ENCODE data around the gene ASMTL. TPM values are rescaled to one million over a fixed set of nuclear protein-coding genes. Genes with fewer than 3 reads are reported as not detected.

Gene ASMTL
- total and polyA plus RNA-seq, 2 of the 13 experiments (the other 11 are each of a cell fraction or from before 2014, with no cell fraction given): 5.6 to 16.3 TPM

- TF ChIP-seq TBL1XR1 (IDR thresholded peaks at IDR 0.05; ENCODE audit: borderline replicate concordance, low read length, partially characterized antibody): no peak
- no peak for TF ChIP-seq ZNF207 (IDR thresholded peaks at IDR 0.05; ENCODE audit: borderline replicate concordance)
Measured at GRCh38 chrX:1464041-1464970, 11.6 kb upstream of the ASMTL start (continued).

DNA sequence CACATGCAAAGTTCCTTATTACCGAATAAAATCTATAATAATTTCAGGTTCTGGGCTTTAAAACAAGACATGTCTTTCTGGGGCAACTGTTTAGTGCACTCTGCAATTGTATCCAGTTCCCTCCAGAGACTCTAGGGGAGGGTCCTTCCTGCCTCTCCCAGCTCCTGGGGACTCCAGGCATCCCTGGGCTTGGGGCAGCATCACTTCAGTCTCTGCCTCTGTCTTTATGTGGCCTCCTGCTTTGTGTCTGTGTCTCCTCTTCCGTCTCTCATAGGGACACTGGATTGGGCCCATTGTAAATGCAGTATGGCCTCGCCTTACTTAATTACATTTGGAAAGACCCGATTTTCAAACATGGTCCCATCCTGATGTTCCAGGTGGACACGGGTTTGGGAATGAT is 10.9 kb upstream of the ASMTL start:
- H3K9me3 ChIP-seq (ENCODE audit: low read length): no peaks in the 10 kb centered on the region
- no peaks in the 10 kb centered on the region for H3K36me3 ChIP-seq (replicated peaks in 1 of 2; ENCODE audit: control insufficient read depth in 1 of 2, insufficient read depth in 2 of 2, low read length in 2 of 2)
- H3K27me3 ChIP-seq (ENCODE audit: control insufficient read depth in 1 of 2, insufficient read depth in 2 of 2, low read length in 2 of 2): no peaks in the 10 kb centered on the region
- H3K4me1 ChIP-seq (ENCODE audit: insufficient read depth, low read length): no peaks in the 10 kb centered on the region
- no TSS peak for BruUV-seq (replicated peaks)
- no peak for TF ChIP-seq SALL1 (CRISPR knock-in tag; IDR thresholded peaks at IDR 0.05)
- no peak for TF ChIP-seq FOXP1 (IDR thresholded peaks at IDR 0.05)
- TF ChIP-seq FOXP1 (CRISPR knock-in tag; IDR thresholded peaks at IDR 0.05): no peak
- TF ChIP-seq ZNF33A (CRISPR knock-in tag; IDR thresholded peaks at IDR 0.05; ENCODE audit: borderline replicate concordance): no peak
- no peak for TF ChIP-seq IKZF5 (CRISPR knock-in tag; IDR thresholded peaks at IDR 0.05)
- TF ChIP-seq HMG20B (CRISPR knock-in tag; conservative IDR thresholded peaks at IDR 0.05): no peak
- TF ChIP-seq, protein P1, sequence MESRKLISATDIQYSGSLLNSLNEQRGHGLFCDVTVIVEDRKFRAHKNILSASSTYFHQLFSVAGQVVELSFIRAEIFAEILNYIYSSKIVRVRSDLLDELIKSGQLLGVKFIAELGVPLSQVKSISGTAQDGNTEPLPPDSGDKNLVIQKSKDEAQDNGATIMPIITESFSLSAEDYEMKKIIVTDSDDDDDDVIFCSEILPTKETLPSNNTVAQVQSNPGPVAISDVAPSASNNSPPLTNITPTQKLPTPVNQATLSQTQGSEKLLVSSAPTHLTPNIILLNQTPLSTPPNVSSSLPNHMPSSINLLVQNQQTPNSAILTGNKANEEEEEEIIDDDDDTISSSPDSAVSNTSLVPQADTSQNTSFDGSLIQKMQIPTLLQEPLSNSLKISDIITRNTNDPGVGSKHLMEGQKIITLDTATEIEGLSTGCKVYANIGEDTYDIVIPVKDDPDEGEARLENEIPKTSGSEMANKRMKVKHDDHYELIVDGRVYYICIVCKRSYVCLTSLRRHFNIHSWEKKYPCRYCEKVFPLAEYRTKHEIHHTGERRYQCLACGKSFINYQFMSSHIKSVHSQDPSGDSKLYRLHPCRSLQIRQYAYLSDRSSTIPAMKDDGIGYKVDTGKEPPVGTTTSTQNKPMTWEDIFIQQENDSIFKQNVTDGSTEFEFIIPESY (CRISPR knock-in tag; IDR thresholded peaks at IDR 0.05): no peak
- FAIRE-seq (no peak), ATAC-seq (no peak), DNase-seq (ENCODE audit: low spot score) (no peak)
- ChIA-PET CTCF (ENCODE audit: low intra/inter-chr PET ratio, low total read pairs) (no interaction called here), POLR2A (no interaction called here)
- no peak overlapping the region for H3K4me3 ChIP-seq (replicated peaks in 1 of 3; ENCODE audit: insufficient read depth in 1 of 3, low read depth in 2 of 3, low read length in 3 of 3)
- in situ Hi-C loops (cut with HindIII; ENCODE audit: extremely low pct_ligation_motif_present, low pct_unique_long_range_greater_than_20kb) (loop anchor here (25.0 kb wide), 1 partner anchor 1149 kb away; no protein-coding TSS in a partner anchor), intact Hi-C loops (cut with micrococcal nuclease; ENCODE audit: unreplicated experiment) (no loop called here)
- no peak overlapping the region for H3K4me2 ChIP-seq (ENCODE audit: low read depth, low read length)
- WGBS (ENCODE audit: low lambda C conversion rate): 57% methylated on average over 5 of the region's 5 CpGs
- no peak overlapping the region for H3K9ac ChIP-seq (ENCODE audit: insufficient read depth, low read depth, low read length)
- no peak overlapping the region for H3K27ac ChIP-seq (ENCODE audit: extremely low read length, insufficient read depth, low read length)
- H4K20me1 ChIP-seq (ENCODE audit: insufficient read depth, low read length): no peaks in the 10 kb centered on the region
- H3K79me2 ChIP-seq (ENCODE audit: insufficient read depth, low read length): no peaks in the 10 kb centered on the region
- H2AFZ ChIP-seq (ENCODE audit: low read length): no peak overlapping the region
